ENCODE data around the gene TMED6. TPM values are rescaled to one million over a fixed set of nuclear protein-coding genes. Genes with fewer than 3 reads are reported as not detected.

The TMED6 gene
- total RNA-seq, 1 experiment from 2014 or later: 0.59 TPM

DNA sequence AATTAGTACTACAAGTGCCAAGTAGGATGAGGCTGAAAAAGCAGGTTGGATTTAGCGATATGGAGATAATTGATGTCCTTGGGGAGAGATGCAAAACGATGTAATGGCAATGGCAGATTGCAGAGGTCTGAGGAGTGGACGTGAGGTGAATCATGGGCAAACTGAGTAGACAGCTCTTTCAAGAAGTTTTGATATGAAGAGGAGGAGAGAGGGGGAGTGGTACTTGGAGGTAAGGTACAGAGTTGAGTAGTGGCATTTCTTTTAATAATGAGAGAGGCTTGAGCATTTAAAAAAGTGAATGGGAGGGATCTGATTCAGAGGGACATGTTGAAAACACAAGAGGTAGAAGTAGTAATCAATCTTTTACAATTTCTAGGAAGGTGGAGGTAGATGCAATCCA, 58.2 kb downstream of the TMED6 start:
- Histone ChIP-seq H3K9me3 (ENCODE audit: insufficient read depth, low read depth) (no peaks in the 10 kb centered on the region), H4K20me1 (ENCODE audit: insufficient read depth) (no peaks in the 10 kb centered on the region), H3K4me1 (replicated peaks; ENCODE audit: insufficient read depth) (no peaks in the 10 kb centered on the region), H3K4me2 (no peak overlapping the region), H2AFZ (no peak overlapping the region), H3K27me3 (ENCODE audit: insufficient read depth, low read depth) (no peaks in the 10 kb centered on the region), H3K36me3 (ENCODE audit: low read depth) (no peaks in the 10 kb centered on the region), H3K79me2 (ENCODE audit: low read depth) (no peaks in the 10 kb centered on the region), H3K4me3 (no peak overlapping the region), H3K27ac (no peak overlapping the region), H3K9me2 (ENCODE audit: insufficient read depth) (no peaks in the 10 kb centered on the region), H3F3A (ENCODE audit: insufficient read depth, low read depth) (no peaks in the 10 kb centered on the region)
- TF ChIP-seq, protein P1, sequence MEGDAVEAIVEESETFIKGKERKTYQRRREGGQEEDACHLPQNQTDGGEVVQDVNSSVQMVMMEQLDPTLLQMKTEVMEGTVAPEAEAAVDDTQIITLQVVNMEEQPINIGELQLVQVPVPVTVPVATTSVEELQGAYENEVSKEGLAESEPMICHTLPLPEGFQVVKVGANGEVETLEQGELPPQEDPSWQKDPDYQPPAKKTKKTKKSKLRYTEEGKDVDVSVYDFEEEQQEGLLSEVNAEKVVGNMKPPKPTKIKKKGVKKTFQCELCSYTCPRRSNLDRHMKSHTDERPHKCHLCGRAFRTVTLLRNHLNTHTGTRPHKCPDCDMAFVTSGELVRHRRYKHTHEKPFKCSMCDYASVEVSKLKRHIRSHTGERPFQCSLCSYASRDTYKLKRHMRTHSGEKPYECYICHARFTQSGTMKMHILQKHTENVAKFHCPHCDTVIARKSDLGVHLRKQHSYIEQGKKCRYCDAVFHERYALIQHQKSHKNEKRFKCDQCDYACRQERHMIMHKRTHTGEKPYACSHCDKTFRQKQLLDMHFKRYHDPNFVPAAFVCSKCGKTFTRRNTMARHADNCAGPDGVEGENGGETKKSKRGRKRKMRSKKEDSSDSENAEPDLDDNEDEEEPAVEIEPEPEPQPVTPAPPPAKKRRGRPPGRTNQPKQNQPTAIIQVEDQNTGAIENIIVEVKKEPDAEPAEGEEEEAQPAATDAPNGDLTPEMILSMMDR (conservative IDR thresholded peaks at IDR 0.05): no peak
- TF ChIP-seq EZH2 (IDR thresholded peaks at IDR 0.05; ENCODE audit: low read depth): no peak
- ChIA-PET CTCF (no interaction called here), POLR2A (ENCODE audit: unreplicated experiment) (no interaction called here)
- DNase-seq: no peak
- BruUV-seq (replicated peaks): no TSS peak
- intact Hi-C loops (cut with micrococcal nuclease; ENCODE audit: unreplicated experiment): no loop called here

Other genes with a start within 250 kb of the TMED6 start
- gene HAS3, start 246.1 kb downstream of the TMED6 start, total RNA-seq (2021): 2.5 and 2.7 TPM in 2 replicates
- 126 and 161 TPM in 2 replicates for gene CHTF8, start 219.2 kb downstream of the TMED6 start, total RNA-seq (2021)
- gene UTP4, start 219.1 kb downstream of the TMED6 start, total RNA-seq (2021): 42.1 and 45.9 TPM in 2 replicates
- 30.3 and 33.8 TPM in 2 replicates for gene SNTB2, start 164.6 kb downstream of the TMED6 start, total RNA-seq (2021)
- 25.4 and 26.7 TPM in 2 replicates for gene VPS4A, start 40.4 kb downstream of the TMED6 start, total RNA-seq (2021)
- 16.7 and 20.3 TPM in 2 replicates for gene PDF, start 21.2 kb downstream of the TMED6 start, total RNA-seq (2021)
- 39.9 and 41.9 TPM in 2 replicates for gene COG8, start 12.2 kb downstream of the TMED6 start, total RNA-seq (2021)
- gene NIP7, start 12.0 kb downstream of the TMED6 start, total RNA-seq (2021): 23.6 and 29.5 TPM in 2 replicates
- gene TERF2, start 34.2 kb upstream of the TMED6 start, total RNA-seq (2021): 20.1 and 27.9 TPM in 2 replicates
- gene CYB5B, start 72.8 kb upstream of the TMED6 start, total RNA-seq (2021): 29.3 and 29.8 TPM in 2 replicates
- gene NFAT5, start 214.2 kb upstream of the TMED6 start, total RNA-seq (2021): 33.0 and 38.2 TPM in 2 replicates

Data from PC-9 (cell line).